WI38 (cell line): Measurements from ENCODE around the gene CNGA4.
A peak's percentile ranks its signal among the peaks of the same experiment; 100 is the strongest.

ENCODE experiments used
- H3K4me3 ChIP-seq: 2 replicates; pipeline ENCODE4 v1.5.1; 2011; ENCODE audit warnings: low read depth, mild to moderate bottlenecking, control low read depth, low read length
- CTCF ChIP-seq: IDR thresholded peaks from 2 replicates; pipeline ENCODE4 v1.5.1; 2012; ENCODE audit warnings: low read depth, mild to moderate bottlenecking, control low read depth, low read length

Gene CNGA4

GRCh38 chr11:6249770-6250555 lies 11.1 kb downstream of the CNGA4 start:
- no peak for TF ChIP-seq CTCF
- H3K4me3 ChIP-seq, result no peak overlapping the region

- no peak overlapping the region for H3K4me3 ChIP-seq
- peak; percentile 84 for TF ChIP-seq CTCF
Measured at GRCh38 chr11:6251120-6251733, 12.3 kb downstream of the CNGA4 start.

- TF ChIP-seq CTCF, result no peak
- no peak overlapping the region for H3K4me3 ChIP-seq
Measured at GRCh38 chr11:6251990-6252473, 13.1 kb downstream of the CNGA4 start.

GRCh38 chr11:6253197-6253596 lies 14.3 kb downstream of the CNGA4 start:
- H3K4me3 ChIP-seq, result no peak overlapping the region
- no peak for TF ChIP-seq CTCF

GRCh38 chr11:6258141-6258540 lies 19.3 kb downstream of the CNGA4 start:
- TF ChIP-seq CTCF, result no peak
- no peak overlapping the region for H3K4me3 ChIP-seq

GRCh38 chr11:6258571-6259081 lies 19.7 kb downstream of the CNGA4 start:
- no peak overlapping the region for H3K4me3 ChIP-seq
- TF ChIP-seq CTCF, result no peak

- TF ChIP-seq CTCF, result no peak
- no peak overlapping the region for H3K4me3 ChIP-seq
Measured at GRCh38 chr11:6260207-6260726, 21.4 kb downstream of the CNGA4 start.
